Measurements from ENCODE around the gene GJC1. TPM values are rescaled to one million over a fixed set of nuclear protein-coding genes. Genes with fewer than 3 reads are reported as not detected.

Gene GJC1
- total and polyA plus RNA-seq, 11 donors: 14.2 to 60.8 (median 24.9) TPM

DNA sequence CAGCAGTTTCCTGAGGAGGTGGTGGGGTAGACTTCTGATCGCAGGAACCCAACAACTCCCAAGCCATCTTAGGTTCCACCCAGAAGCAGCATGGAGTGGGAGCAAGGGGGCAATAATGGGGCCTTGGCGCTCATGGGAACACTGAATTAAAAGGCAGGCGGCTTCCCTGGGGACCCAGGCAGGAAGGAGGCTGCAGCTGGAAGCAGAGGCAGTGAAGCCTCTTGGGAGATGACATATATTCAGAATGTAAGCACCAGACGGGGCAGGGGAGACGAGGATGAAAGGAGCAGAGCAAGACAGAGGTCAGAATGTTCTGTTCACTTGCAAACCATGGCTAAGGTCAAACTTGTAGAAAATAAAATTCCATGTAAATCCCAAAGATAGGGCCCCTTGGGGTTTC lies 20.5 kb upstream of the GJC1 start:
- peaks cover 0 to 65% (median 58%) of the 10 kb centered on the region in 9 donors for H3K36me3 ChIP-seq
- peak overlapping the region; percentile 2 to 70 (median 49) for H3K27ac ChIP-seq
- no peak overlapping the region for H3K4me3 ChIP-seq
- DNase-seq (peak; percentile 59 to 78 (median 69)), ATAC-seq (peak; percentile 15 to 68 (median 54))
- TF ChIP-seq POLR2A (IDR thresholded peaks at IDR 0.05): no peak
- TF ChIP-seq, protein P1, sequence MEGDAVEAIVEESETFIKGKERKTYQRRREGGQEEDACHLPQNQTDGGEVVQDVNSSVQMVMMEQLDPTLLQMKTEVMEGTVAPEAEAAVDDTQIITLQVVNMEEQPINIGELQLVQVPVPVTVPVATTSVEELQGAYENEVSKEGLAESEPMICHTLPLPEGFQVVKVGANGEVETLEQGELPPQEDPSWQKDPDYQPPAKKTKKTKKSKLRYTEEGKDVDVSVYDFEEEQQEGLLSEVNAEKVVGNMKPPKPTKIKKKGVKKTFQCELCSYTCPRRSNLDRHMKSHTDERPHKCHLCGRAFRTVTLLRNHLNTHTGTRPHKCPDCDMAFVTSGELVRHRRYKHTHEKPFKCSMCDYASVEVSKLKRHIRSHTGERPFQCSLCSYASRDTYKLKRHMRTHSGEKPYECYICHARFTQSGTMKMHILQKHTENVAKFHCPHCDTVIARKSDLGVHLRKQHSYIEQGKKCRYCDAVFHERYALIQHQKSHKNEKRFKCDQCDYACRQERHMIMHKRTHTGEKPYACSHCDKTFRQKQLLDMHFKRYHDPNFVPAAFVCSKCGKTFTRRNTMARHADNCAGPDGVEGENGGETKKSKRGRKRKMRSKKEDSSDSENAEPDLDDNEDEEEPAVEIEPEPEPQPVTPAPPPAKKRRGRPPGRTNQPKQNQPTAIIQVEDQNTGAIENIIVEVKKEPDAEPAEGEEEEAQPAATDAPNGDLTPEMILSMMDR (IDR thresholded peaks at IDR 0.05): no peak
- 60 to 70% (median 62%) methylated on average over 5 of the region's 5 CpGs for WGBS, 4 donors
- no peaks in the 10 kb centered on the region for H3K27me3 ChIP-seq
- intact Hi-C loops (cut with DNase I): no loop called here
- H3K9me3 ChIP-seq: no peaks in the 10 kb centered on the region
- H3K4me1 ChIP-seq: no peaks in the 10 kb centered on the region

DNA sequence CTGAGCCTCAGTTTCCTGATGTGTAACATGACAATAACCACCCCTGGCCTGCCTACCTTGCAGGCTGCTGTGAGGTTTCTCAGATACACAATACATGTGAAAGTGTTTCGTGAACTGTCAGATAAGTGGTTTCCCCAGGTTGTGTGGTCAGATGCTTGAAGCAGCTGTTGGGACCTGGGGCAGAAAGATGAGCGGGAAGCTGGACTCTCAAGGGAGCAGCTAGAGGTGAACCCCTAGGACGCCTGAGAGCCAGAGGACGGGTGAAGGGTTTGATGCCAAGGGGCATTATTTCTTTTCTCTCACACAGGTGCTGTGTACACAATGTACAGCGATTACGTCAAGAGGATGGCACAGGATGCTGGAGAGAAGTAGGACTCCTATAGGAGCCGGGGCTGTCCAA lies 19.9 kb upstream of the GJC1 start:
- Histone ChIP-seq H3K27me3 (no peaks in the 10 kb centered on the region), H3K36me3 (peaks cover 0 to 59% (median 52%) of the 10 kb centered on the region in 9 donors), H3K9me3 (no peaks in the 10 kb centered on the region), H3K27ac (peak overlapping the region; percentile 2 to 70 (median 49)), H3K4me1 (no peaks in the 10 kb centered on the region), H3K4me3 (no peak overlapping the region)
- no peak for TF ChIP-seq POLR2A (IDR thresholded peaks at IDR 0.05)
- TF ChIP-seq, protein P1 (IDR thresholded peaks at IDR 0.05): no peak
- DNase-seq: no peak
- WGBS, 4 donors: 80 to 91% (median 88%) methylated on average over 7 of the region's 7 CpGs
- ATAC-seq: no peak
- intact Hi-C loops (cut with DNase I): no loop called here

DNA sequence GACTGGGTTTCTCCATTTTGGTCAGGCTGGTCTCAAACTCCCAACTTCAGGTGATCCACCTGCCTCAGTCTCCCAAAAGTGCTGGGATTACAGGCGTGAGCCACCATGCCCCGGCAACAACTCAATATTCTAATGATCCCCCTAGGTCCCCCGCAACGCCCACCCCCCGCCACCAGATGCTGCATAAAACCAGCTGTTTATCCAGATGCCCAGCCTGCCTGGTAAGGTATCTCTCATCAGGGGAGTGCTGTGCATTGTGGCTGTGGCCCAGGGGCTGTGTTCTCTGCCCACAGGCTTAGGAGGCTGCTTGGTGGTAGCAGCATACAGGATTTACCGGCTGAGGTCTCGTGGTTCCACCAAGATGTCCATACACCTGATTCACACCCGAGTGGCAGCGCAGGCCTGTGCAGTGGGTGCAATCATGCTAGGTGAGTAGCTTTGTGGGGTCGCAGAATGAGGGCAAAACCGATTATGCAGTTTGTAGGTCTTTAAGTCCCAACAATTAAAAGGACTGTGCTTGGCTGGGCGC lies 18.9 kb upstream of the GJC1 start:
- no peaks in the 10 kb centered on the region for H3K27me3 ChIP-seq
- ATAC-seq: no peak
- H3K9me3 ChIP-seq: no peaks in the 10 kb centered on the region
- peaks cover 0 to 49% (median 42%) of the 10 kb centered on the region in 9 donors for H3K36me3 ChIP-seq
- intact Hi-C loops (cut with DNase I): loop anchor here in 1 of 10 donors (5.0 kb wide), 1 partner anchor 42 kb away; no protein-coding TSS in a partner anchor
- peak overlapping the region in 8 of 12 donors; percentile 13 to 68 (median 64) for H3K27ac ChIP-seq
- no peak for TF ChIP-seq POLR2A (IDR thresholded peaks at IDR 0.05)
- TF ChIP-seq, protein P1 (IDR thresholded peaks at IDR 0.05): no peak
- peak in 1 of 5 donors; percentile 22 for DNase-seq
- WGBS, 4 donors: 80 to 93% (median 89%) methylated on average over 12 of the region's 12 CpGs
- peaks cover 0 to 3% (median 0%) of the 10 kb centered on the region in 12 donors for H3K4me1 ChIP-seq
- H3K4me3 ChIP-seq: peak overlapping the region in 8 of 12 donors; percentile 26 to 48 (median 36)

DNA sequence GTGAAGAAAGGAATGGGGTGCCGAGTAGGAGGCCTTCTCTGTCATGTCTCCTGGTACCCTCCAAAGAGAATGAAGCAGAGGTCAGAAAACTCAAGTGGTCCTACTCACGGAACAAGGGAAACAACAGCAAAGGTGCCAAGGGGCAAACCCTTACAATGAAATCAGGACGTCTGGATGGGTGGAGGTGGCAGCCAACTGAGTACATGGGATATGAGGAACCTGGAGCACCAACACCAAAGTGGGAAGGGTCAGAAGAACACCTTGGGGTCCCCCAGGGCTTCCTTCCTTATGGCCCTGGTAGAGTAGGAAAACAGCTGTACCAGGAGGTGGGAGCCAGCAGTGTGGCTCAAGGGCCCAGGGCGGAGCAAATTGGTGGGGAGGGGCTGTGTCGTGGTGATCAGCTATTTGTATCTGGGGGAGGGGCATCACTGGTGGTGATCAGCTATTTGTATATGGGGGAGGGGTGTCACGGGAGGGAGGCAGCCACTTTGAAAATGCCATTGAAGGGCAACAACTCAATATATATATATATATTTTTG lies 18.2 kb upstream of the GJC1 start:
- H3K4me3 ChIP-seq: peak overlapping the region in 11 of 12 donors; percentile 8 to 48 (median 32)
- peaks cover 0 to 42% (median 35%) of the 10 kb centered on the region in 9 donors for H3K36me3 ChIP-seq
- no peaks in the 10 kb centered on the region for H3K9me3 ChIP-seq
- DNase-seq (peak in 1 of 5 donors; percentile 32), ATAC-seq (no peak)
- H3K27ac ChIP-seq: peak overlapping the region in 10 of 12 donors; percentile 6 to 68 (median 60)
- TF ChIP-seq, protein P1 (IDR thresholded peaks at IDR 0.05): no peak
- no peak for TF ChIP-seq POLR2A (IDR thresholded peaks at IDR 0.05)
- no peaks in the 10 kb centered on the region for H3K27me3 ChIP-seq
- WGBS, 4 donors: 59 to 71% (median 63%) methylated on average over 6 of the region's 6 CpGs
- intact Hi-C loops (cut with DNase I): loop anchor here in 1 of 10 donors (5.0 kb wide), 1 partner anchor 41 kb away; no protein-coding TSS in a partner anchor
- H3K4me1 ChIP-seq: peaks cover 0 to 7% (median 0%) of the 10 kb centered on the region in 12 donors
